Body of pancreas (tissue), 4 donors: ENCODE measurements around the gene PDZRN3.

Experiments used
- CTCF ChIP-seq, 7 experiments: fragments of 450-650 bp in 4 of 7; fragments of 200-600 bp in 3 of 7; sonication (generic) in 3 of 7; IDR thresholded peaks; one replicate each; pipeline ENCODE4 v1.5.1; 2016 to 2019; ENCODE audit warnings: antibody characterized with exemption in 7 of 7
- POLR2A ChIP-seq, 3 donors: fragments of 450-650 bp; IDR thresholded peaks; one replicate each; pipeline ENCODE4 v1.6.1; 2016; ENCODE audit warnings: antibody characterized with exemption in 3 of 3, mild to moderate bottlenecking in 2 of 3

- no peak for TF ChIP-seq CTCF (IDR thresholded peaks at IDR 0.05)
- no peak for TF ChIP-seq POLR2A (IDR thresholded peaks at IDR 0.05)
These were observed 32.3 kb downstream of the PDZRN3 start for GRCh38 chr3:73592154-73593144.
